Measurements from ENCODE around the gene ZBTB20.

GRCh38 chr3:114804099-114804498, 343.0 kb downstream of the ZBTB20 start:
- TF ChIP-seq EZH2 (IDR thresholded peaks at IDR 0.05; ENCODE audit: borderline replicate concordance, insufficient read depth, low read depth, low read length, poor library complexity, severe bottlenecking) (no peak), CTCF (IDR thresholded peaks at IDR 0.05) (no peak)

Data from B cell (primary cell).